DND-41 (cell line): Measurements from ENCODE around the gene RASAL1.

Experiments
- EZH2 ChIP-seq: IDR thresholded peaks from 3 replicates; pipeline ENCODE4 v1.6.1; 2012; ENCODE audit warnings: borderline replicate concordance, low read depth, mild to moderate bottlenecking, moderate library complexity, low read length, inconsistent platforms; ENCODE audit not compliant: severe bottlenecking
- TF ChIP-seq, protein P1 (sequence below): IDR thresholded peaks from 2 replicates; pipeline ENCODE4 v1.5.1; 2012; ENCODE audit warnings: borderline replicate concordance, low read length, moderate library complexity, mild to moderate bottlenecking; ENCODE audit not compliant: poor library complexity, severe bottlenecking; ENCODE audit errors: extremely low read depth

DNA sequence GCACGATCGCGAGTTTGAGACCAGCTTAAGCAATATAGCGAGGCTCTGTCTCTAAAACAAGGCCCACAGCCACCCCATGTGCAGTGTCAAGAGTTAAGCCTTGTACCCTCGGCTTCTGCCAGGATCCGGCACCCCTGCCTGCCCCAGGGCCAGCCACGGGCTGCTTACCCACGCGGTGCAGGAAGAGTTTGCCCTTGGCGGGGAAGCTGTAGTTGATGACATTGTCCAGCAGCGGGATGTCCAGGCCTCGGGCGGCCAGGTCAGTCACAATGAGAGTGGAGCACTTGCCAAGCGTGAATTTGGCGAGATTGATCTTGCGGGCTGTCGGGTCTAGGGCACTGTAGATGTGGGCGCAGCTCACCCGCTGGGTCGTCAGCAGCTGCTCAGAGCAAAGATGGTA, 36.6 kb upstream of the RASAL1 start:
- TF ChIP-seq, protein P1, sequence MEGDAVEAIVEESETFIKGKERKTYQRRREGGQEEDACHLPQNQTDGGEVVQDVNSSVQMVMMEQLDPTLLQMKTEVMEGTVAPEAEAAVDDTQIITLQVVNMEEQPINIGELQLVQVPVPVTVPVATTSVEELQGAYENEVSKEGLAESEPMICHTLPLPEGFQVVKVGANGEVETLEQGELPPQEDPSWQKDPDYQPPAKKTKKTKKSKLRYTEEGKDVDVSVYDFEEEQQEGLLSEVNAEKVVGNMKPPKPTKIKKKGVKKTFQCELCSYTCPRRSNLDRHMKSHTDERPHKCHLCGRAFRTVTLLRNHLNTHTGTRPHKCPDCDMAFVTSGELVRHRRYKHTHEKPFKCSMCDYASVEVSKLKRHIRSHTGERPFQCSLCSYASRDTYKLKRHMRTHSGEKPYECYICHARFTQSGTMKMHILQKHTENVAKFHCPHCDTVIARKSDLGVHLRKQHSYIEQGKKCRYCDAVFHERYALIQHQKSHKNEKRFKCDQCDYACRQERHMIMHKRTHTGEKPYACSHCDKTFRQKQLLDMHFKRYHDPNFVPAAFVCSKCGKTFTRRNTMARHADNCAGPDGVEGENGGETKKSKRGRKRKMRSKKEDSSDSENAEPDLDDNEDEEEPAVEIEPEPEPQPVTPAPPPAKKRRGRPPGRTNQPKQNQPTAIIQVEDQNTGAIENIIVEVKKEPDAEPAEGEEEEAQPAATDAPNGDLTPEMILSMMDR = no peak
- no peak for TF ChIP-seq EZH2
